Right forelimb (tissue), 1 donor: ENCODE data around the gene COL4A2.
"Not testable (repeated sequence)": the region's sequence is repeated elsewhere in the genome, so short reads cannot be mapped to it uniquely, and the experiment has no call there.

Experiments
- DNase-seq: peaks from one replicate; pipeline ENCODE4 v3.0.0-alpha.2; 2018

Gene COL4A2

DNA sequence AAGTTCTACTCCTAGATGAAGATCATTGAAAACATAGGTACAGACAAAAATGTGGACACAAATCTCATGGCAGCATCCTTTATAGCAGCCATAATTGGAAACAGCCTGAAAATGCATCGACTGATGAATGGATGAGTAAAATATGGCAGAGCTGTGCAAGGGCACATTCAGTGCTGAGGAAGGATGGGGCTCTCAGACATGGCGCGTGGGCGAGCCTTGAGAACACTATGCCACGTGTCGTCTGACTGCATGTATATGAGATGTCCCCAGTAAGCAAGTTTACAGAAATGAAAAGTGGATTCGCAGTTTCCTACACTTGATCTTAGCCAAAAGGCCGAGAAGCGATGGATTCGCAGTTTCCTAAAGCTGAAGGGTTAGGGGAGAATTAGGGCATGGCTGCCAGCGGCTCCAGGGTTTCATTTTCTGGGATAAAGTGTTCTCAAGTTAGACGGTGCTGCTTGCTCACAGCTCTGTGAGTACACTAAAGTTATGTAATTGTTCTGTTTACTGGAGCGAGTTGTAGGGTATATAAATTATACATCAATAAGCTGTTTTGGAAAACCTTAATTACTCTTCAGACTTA lies 176.4 kb downstream of the COL4A2 start:
- DNase-seq: no peak

- no peak for DNase-seq
These were observed 177.4 kb downstream of the COL4A2 start for GRCh38 chr13:110484290-110485048.

DNA sequence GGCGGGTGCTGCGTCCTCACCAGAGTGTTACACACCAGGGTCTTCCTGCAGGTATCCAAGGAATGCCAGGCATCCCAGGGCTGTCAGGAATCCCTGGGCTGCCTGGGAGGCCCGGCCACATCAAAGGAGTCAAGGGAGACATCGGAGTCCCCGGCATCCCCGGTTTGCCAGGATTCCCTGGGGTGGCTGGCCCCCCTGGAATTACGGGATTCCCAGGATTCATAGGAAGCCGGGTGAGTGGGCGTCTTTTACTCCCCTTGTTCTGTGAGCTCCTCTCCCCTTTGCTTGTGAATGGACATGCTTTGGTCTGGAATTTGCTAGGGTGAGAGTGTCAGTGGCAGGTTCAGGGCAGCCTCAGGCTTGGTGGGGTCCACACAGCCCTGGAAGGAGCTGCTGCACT lies 178.5 kb downstream of the COL4A2 start:
- no peak for DNase-seq

GRCh38 chr13:110486061-110486715 lies 179.1 kb downstream of the COL4A2 start:
- DNase-seq: no peak

DNA sequence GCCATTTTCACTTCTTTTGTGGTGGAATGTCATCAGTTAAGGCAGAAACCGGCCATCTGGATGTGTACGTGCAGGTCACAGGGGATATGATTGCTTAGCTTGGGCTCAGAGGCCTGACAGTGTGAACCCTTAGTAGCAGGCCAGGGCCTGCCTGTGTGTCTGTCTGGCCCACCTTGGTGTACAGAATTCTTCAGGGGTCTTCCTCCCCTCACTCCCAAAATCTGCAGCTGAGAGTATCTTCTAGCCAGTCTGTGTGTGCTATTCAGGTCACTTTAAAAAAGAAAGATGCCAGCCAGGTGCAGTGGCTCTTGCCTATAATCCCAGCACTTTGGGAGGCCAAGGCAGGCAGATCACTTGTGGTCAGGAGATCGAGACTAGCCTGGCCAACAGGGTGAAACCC lies 179.8 kb downstream of the COL4A2 start:
- DNase-seq: not testable (repeated sequence)

DNA sequence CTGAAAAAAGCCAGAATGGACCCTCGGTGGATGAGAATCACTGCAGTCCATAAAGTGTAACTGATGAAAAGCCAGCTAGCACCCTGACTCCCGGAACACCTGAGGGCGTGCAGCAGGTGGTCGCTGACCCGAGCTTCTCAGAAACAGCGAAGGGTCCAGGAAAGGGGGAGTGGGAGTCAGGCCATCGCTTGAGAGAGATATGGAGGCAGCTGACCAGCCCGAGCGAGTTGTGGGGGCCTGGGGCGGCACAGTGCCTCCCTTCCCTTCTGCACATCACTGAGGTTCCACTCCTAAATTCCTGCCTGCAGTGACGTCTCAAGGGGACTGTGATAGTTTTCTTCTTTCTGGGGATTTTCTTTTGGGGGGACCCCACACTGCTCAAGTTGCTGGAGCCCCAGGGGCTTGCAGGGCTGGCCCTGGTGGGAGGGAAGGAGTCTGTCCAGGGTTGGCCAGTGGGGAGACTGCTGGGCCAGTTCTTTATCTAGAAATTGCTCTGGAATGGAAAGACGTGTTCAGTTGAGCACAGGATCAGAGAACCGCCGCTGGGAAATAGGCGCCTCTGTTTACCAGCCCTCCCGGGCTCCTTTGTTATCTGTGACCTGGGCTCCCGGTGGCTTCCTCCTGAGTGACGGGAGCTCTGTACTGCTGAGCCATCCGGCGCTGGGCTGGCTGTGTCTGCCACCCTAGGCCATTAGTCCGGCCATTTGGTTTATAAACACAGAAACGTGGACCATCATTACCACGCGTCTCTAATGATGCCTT lies 183.1 kb downstream of the COL4A2 start:
- no peak for DNase-seq

- no peak for DNase-seq
These were observed 185.0 kb downstream of the COL4A2 start for GRCh38 chr13:110491869-110492678.

- DNase-seq: no peak
These were observed 185.9 kb downstream of the COL4A2 start for GRCh38 chr13:110492679-110493593.

GRCh38 chr13:110493613-110494012 lies 186.5 kb downstream of the COL4A2 start:
- no peak for DNase-seq

- no peak for DNase-seq
These were observed 188.3 kb downstream of the COL4A2 start for GRCh38 chr13:110495376-110495775.

GRCh38 chr13:110495881-110496280 lies 188.8 kb downstream of the COL4A2 start:
- no peak for DNase-seq

GRCh38 chr13:110496281-110496680 lies 189.2 kb downstream of the COL4A2 start:
- no peak for DNase-seq

DNA sequence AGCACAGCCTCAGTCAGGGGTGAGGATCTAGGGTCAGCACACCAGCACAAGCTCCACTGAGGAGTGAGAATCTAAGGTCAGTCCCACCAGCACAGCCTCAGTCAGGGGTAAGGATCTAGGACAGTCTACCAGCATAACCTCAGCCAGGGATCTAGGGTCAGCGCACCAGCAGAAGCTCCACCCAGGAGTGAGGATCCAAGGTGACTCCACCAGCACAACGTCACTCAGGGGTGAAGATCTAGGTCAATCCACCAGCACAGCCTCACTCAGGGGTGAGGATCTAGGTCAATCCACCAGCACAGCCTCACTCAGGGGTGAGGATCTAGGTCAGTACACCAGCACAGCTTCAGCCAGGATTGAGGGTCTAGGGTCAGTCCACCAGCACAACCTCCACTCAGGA lies 189.9 kb downstream of the COL4A2 start:
- DNase-seq: no peak

- DNase-seq: not testable (repeated sequence)
These were observed 190.8 kb downstream of the COL4A2 start for GRCh38 chr13:110497896-110498295.

DNA sequence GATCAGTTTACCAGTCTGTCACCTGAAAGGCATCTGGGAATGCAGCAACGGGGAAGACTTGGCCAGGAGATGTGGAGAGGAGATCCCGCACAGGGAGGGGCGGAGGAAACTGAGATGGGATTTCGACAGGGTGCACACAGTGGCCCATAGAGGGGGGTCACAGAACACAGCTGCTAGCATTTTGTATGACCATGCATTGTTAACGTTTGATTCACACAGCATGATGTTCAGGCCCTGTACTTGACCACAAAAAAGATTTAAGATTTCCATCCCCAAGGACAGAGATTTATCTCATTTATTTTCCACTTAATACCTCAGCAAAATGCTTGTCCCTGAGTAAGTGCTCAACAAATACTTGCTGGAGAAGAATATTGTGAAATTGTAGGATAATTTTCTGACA lies 191.2 kb downstream of the COL4A2 start:
- no peak for DNase-seq

- no peak for DNase-seq
These were observed 191.7 kb downstream of the COL4A2 start for GRCh38 chr13:110498765-110499164.

DNA sequence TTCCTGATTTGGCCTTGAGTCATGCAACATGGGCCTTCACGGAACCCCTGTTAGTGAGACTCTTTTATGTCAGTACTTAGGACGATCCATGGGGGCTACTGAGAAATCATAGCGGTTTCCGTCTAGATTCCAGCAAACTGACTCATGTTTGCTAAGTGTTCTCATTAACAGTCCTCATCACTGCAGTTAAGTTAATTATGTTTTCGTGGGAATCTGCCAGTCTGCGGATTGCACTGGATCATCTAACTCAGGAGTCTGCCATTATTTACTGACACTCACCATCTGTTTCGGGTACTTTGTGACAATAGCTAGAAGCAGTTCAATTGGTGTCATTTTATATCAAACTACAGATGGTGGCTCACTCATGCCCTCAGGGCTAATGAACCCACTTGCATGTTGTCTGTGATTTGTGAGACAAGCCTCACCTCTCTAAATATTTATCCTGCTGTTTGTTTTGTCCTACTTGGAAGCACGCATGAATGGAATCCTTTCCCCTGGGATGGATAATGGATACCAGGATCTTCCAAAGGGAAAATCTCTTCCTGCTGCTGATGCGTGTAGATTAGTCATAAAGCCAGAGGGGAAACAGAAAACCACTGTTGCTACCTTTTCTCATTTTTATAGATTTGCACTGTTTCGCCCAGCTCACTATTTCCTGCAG lies 192.7 kb downstream of the COL4A2 start:
- no peak for DNase-seq

- no peak for DNase-seq
These were observed 193.3 kb downstream of the COL4A2 start for GRCh38 chr13:110500341-110500740.

DNA sequence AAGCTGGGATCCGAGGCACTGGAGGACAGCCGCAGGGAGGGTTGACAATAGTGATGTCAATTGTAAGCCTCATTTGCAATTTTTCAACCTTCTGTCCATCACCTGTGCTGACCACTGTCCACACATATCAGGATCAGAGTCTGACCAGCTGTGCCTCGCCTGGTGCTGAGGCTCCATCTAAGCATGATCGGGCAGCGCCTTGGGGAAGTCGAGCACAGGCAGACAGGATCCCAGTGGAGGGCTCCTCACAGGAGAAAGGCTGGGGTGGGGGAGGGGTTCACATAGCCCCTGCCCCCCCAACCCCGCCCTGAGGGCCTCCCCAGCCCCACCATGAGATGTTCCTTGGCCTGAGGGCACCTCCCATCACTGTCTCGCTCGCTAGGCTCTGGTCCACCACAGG lies 194.1 kb downstream of the COL4A2 start:
- DNase-seq: no peak

GRCh38 chr13:110503037-110503901 lies 196.2 kb downstream of the COL4A2 start:
- DNase-seq: no peak
